ENCODE measurements around the gene ETV5.

Gene ETV5

GRCh38 chr3:186121968-186122367 is 13.1 kb upstream of the ETV5 start:
- DNase-seq, result no peak

GRCh38 chr3:186121278-186121677 is 12.4 kb upstream of the ETV5 start:
- no peak for DNase-seq

DNA sequence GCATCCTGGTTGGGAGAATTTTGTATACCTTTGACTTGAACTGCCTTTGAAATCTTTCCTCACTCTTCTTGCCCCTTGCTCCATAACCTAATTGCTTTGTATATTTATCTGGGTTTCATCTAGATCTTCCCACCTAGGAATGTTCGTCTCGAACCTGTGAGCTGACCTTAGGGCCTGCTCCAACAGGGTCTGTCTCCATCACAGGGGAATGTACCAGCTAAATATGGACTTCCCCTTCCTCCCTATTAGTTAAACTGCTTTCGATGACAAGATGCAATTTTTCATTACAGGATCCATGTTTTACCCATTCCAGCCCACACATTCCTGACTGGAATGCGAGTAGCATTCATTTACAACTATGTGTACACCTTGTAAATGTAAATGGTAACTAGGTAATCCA is 10.6 kb upstream of the ETV5 start:
- DNase-seq, result no peak

GRCh38 chr3:186118692-186119091 is 9.8 kb upstream of the ETV5 start:
- DNase-seq, result no peak

- DNase-seq, result no peak
Measured at GRCh38 chr3:186117521-186118134, 8.7 kb upstream of the ETV5 start.

DNA sequence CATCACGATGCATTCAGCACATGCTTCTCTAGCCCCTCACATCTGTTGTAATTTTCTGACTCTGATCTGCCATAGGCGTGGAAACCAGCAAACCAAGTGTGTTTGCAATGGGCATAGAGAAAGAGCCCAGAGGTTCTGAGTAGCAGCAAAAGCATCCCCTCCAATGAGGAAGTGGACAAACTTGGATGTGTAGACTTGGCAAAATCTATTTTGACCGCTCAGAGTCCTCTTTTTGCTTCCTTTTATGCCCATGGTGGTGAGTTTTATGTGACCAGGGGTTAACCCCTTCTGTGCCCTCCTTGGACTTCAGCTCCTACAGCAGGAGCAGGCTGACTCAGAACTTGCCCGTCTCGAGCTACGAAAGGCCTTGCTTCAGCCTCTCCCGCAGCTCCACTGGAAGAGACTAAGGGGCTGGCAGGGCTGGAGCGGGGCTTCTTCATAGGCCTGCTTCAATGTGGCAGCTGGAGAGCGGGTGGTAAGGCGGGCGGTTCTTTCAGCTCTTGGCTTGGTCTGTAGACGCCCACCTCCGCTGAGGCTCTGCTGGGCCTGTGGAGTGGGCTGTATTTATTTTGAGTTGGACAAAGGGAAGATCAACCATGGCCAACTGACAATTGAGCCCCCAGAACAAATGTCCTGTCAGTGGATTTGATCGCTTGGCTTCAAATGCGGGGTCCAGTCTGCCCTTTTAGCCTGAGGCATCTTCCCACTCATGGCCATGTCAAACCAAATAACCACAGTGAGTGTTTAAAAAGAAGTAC is 6.5 kb upstream of the ETV5 start:
- DNase-seq, result no peak

DNA sequence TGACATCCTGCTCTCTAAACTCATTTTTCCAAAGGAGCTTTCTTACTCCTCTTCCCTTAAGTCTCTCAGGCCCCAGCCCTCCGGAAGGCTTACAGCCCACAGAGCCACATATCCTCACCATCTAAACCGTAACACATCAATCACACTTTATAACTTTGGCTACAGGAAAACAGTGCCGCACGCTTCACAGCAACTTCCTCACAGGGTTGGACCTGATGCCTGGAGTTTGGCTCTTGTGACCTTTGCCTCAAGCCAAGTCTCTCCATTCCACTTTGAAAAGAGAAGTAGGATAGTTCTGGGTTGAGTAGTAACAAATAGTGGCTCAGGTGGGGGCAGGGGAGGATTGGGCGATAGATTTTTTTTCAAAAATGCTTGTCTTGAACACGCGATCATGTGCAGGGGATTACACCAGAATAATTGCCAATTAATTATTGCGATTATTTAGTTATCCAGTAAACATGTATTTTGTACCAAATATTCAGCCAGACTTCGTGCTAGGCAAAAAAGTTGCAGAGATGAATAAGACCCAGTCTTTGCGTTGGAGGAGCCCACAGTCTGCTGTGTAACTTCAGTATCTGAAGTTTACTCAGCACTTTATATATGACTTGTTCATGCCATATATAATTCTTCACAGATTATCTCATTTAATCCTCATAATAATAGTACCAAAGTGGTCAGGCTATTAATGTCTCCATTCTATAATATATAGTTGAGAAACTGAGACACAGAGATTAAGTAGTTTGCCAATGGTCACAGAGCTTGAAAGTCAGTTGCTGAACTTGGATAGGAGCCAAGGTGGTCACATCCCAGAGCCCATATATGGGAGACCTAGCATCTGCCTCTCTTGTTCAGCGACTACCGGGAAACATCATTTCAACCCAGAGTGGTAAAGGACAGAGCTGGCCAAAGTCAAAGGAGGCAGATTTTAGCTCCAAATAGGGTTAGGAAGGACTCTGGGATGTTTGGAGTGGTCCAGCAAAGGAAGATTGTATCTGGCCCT is 2.4 kb upstream of the ETV5 start:
- DNase-seq, result no peak

DNA sequence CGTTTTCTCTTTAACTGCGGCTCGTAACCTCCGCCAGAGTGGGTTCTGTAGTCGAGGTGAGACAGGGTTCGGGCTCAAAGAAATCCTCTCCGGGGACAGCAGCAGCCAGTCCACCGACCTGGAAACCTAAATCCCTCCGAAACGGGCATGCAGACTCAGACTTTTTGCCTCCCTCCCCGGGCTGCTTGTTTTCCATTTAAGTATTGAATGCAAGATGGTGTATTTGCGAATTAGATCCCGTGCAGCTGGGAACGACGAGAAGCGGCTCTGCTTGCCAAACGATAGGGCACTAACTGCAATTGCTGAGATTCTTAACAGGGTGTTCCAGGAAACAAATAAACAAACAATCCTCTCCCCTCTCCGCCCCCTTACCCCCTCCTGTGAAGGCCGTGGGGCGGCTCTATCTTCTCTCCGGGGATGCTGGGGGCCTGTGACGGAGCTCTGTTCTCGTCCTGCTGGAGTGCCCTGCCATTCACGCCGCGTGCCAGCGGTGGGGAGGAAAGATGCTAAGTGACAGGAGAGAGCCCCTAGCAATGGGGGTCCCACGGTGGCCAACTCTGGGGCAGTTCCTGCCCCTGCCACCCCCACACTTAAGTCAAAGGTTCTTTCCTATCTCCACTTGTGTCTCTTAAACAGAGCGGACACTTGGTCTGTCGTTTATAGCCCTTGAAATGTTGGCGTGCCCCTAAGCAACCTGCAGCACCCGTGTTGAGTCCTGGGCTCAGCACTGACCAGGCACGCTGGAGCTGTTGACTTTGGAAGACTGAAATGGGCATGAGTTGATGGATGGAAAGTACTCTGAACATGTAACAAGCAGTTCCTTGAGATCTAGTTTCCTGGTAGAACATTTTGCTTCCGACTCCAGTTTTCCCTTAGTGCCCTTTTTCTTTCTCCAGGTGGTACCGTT is 1.3 kb upstream of the ETV5 start:
- DNase-seq, result no peak

- DNase-seq, result no peak
Measured at GRCh38 chr3:186108106-186108940, 566 bp downstream of the ETV5 start.

- DNase-seq, result no peak
Measured at GRCh38 chr3:186107215-186108105, 1.4 kb downstream of the ETV5 start.

GRCh38 chr3:186105543-186105942 is 3.3 kb downstream of the ETV5 start:
- DNase-seq, result no peak

- DNase-seq, result no peak
Measured at GRCh38 chr3:186102687-186103086, 6.2 kb downstream of the ETV5 start.

DNA sequence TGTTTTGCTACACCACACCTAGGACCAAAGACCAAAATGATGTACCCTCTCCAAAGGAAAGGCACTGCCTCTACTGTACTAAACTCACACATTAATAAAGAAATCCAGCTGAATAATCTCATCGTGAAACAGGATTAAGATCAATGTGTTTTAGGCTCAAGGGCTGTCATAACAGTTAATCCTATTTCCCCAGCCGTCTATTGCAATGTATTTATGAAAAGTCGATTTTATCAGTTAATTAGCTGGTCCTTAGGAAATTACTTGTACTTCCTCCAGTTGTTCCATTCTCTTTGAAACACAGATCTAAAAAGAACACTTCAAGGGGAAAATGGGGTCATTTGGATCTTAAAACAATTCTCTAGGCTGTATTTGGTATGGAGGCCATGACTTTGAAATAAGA is 8.5 kb downstream of the ETV5 start:
- DNase-seq, result no peak

DNA sequence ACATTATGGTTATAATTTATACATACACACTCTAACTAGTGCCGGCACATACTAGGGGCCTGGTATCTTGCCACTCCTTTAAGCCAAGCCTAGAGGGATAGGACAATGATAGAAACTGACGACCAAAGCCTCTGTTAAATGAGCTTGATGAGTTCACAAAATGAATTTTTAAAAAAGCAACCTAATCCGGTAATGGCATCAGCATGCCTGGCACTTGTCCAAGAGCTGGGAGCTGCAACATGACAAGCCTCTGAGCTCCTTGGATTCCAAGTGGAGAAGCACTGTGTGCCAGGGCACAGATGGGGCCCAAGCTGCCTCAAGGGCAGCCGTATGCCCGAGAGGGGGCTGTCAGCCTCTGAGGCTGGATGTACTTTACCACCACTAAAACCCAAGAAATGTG is 9.7 kb downstream of the ETV5 start:
- DNase-seq, result no peak

DNA sequence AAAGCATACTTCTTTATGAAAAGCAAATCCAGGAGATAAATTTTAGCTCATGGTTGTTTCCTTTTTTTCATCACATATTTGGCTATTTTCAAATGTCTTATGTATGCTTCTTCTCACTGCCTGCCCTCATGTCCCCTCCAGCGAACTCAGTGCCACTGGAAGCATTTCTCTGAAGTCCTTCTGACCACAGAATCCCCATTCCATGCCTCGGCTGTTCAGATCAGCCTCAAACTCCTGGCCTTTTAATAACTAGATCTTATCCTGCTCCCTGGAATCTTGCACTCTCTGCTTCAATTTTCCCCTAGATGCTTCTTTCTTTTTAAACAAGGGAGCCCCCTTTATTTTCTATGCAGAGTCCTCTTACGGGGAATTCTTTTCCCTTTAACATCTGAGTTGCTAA is 10.1 kb downstream of the ETV5 start:
- no peak for DNase-seq

DNA sequence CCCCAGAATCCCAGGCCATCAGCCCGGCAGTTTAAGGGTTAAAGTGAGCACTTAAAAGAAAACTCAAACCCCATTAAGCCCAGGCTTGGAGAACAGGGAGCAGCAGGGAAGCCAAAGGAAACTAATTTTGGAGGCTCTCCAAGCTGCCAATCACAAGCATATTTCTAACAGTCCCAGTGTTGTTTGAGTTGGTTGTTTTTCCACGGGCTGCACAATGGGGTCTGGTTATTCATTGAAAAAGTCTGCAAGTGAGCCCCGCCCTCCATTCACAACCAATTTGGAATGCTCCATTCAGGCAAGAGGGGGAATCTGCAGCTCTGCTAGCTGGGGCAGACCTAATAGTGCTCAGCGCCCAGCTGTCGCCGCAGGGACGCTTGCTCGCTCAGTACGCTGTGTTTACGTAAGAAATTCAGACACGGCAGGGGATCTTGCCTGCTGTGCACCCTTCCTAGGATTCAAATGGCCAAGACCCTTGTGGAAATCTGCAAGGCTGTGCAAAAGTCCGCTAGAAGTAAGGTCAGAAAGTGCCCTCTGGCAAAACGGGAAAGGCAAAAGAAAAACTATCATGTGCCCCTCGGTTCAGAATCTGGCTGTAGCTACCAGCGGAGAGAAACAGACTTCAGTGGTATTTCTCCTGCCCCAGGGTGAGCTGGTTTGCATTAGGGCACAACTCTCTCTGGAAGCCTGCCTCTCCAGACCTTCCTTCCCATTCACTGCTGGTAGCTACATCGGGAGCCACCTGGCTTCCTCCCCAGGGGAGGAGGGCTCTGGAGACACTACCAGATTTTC is 11.0 kb downstream of the ETV5 start:
- DNase-seq, result no peak

DNA sequence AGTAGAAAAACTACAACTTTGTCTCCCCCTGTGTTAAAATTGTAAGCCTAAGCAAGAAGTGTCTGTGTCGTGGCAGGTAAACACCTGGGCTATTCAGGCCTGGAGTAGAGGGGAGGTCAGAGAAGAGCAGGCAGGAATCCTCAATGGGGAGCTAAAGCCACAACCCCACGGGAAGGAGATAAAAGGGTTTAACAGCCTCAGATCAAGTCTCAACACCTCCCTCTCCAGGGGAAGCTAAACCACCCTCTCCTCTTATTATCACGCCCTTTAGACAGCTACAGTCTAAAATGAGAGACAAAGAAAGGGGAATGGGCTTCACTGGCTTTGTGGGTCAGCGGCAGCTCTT is 11.6 kb downstream of the ETV5 start:
- no peak for DNase-seq

DNA sequence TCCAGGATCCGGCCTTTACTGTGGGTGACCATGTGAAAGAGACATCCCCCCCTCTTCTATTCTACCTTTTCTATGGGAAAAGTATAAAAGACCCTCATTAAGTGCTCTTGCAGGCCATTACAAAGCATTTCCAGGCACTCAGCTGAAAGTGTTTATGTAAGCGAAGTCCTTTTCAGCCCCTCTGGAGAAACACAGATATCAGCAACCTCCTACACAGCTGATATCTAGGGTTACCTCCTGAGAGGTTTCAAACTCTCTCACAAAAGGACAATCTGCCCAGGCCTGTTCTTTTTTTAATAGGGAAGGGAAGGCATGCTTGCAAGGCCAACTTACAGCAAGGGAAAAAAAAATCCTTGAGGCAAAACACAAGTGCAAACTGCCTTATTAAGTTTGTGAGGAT is 12.6 kb downstream of the ETV5 start:
- DNase-seq, result no peak

- DNase-seq, result no peak
Measured at GRCh38 chr3:186095561-186096081, 13.3 kb downstream of the ETV5 start.

Measured in effector CD4-positive, alpha-beta T cell (primary cell).